ENCODE results near the gene JMJD8. TPM values are rescaled to one million over a fixed set of nuclear protein-coding genes. Genes with fewer than 3 reads are reported as not detected.

Gene JMJD8
- total and polyA plus RNA-seq, 9 donors = 10.2 to 73.9 (median 56.8) TPM

GRCh38 chr16:660132-660458 lies 24.0 kb downstream of the JMJD8 start:
- peak overlapping the region; percentile 66 to 74 for H3K27ac ChIP-seq
- H3K4me1 ChIP-seq (ENCODE audit: insufficient read depth) = peaks cover 5% of the 10 kb centered on the region
- TF ChIP-seq, protein P1, sequence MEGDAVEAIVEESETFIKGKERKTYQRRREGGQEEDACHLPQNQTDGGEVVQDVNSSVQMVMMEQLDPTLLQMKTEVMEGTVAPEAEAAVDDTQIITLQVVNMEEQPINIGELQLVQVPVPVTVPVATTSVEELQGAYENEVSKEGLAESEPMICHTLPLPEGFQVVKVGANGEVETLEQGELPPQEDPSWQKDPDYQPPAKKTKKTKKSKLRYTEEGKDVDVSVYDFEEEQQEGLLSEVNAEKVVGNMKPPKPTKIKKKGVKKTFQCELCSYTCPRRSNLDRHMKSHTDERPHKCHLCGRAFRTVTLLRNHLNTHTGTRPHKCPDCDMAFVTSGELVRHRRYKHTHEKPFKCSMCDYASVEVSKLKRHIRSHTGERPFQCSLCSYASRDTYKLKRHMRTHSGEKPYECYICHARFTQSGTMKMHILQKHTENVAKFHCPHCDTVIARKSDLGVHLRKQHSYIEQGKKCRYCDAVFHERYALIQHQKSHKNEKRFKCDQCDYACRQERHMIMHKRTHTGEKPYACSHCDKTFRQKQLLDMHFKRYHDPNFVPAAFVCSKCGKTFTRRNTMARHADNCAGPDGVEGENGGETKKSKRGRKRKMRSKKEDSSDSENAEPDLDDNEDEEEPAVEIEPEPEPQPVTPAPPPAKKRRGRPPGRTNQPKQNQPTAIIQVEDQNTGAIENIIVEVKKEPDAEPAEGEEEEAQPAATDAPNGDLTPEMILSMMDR (IDR thresholded peaks at IDR 0.05) = no peak
- no peak for TF ChIP-seq POLR2A (IDR thresholded peaks at IDR 0.05)
- no peak for TF ChIP-seq EP300 (IDR thresholded peaks at IDR 0.05)
- no peaks in the 10 kb centered on the region for H3K9me3 ChIP-seq
- H3K36me3 ChIP-seq = no peaks in the 10 kb centered on the region
- no peaks in the 10 kb centered on the region for H3K27me3 ChIP-seq
- WGBS, 3 donors = 53 to 62% (median 58%) methylated on average over 6 of the region's 6 CpGs
- intact Hi-C loops (cut with DNase I) = loop anchor here in 2 of 4 donors (5.0 to 10.0 kb wide), 3 partner anchors 78 to 275 kb away; partner anchors contain the start of gene PGAP6 (in 1 of the 2)
- H3K4me3 ChIP-seq = no peak overlapping the region
- peak in 1 of 5 donors; percentile 58 for DNase-seq

GRCh38 chr16:659618-660017 lies 24.5 kb downstream of the JMJD8 start:
- intact Hi-C loops (cut with DNase I) = loop anchor here in 3 of 4 donors (5.0 to 10.0 kb wide), 4 partner anchors 72 to 275 kb away; partner anchors contain the start of gene PGAP6 (in 2 of the 3)
- TF ChIP-seq, protein P1 (IDR thresholded peaks at IDR 0.05) = no peak
- no peak for TF ChIP-seq POLR2A (IDR thresholded peaks at IDR 0.05)
- Histone ChIP-seq H3K9me3 (no peaks in the 10 kb centered on the region), H3K4me1 (ENCODE audit: insufficient read depth) (peaks cover 5% of the 10 kb centered on the region), H3K27me3 (no peaks in the 10 kb centered on the region), H3K36me3 (no peaks in the 10 kb centered on the region), H3K4me3 (no peak overlapping the region), H3K27ac (no peak overlapping the region)
- WGBS, 3 donors = 78 to 85% (median 81%) methylated on average over 19 to 20 of the region's 20 CpGs
- no peak for DNase-seq

- peak in 1 of 5 donors; percentile 42 for DNase-seq
- Histone ChIP-seq H3K4me3 (no peak overlapping the region), H3K36me3 (no peaks in the 10 kb centered on the region), H3K4me1 (ENCODE audit: insufficient read depth) (peaks cover 5% of the 10 kb centered on the region), H3K27ac (no peak overlapping the region), H3K9me3 (no peaks in the 10 kb centered on the region), H3K27me3 (no peaks in the 10 kb centered on the region)
- WGBS, 3 donors = 86 to 89% (median 89%) methylated on average over 34 to 35 of the region's 35 CpGs
- no peak for TF ChIP-seq POLR2A (IDR thresholded peaks at IDR 0.05)
- TF ChIP-seq, protein P1 (IDR thresholded peaks at IDR 0.05) = no peak
- TF ChIP-seq EP300 (IDR thresholded peaks at IDR 0.05) = no peak
- intact Hi-C loops (cut with DNase I) = loop anchor here in 2 of 4 donors (5.0 to 10.0 kb wide), 2 partner anchors 72 to 274 kb away; partner anchors contain the start of gene PGAP6 (in 1 of the 2)
These were observed 25.2 kb downstream of the JMJD8 start for GRCh38 chr16:658679-659571.

DNA sequence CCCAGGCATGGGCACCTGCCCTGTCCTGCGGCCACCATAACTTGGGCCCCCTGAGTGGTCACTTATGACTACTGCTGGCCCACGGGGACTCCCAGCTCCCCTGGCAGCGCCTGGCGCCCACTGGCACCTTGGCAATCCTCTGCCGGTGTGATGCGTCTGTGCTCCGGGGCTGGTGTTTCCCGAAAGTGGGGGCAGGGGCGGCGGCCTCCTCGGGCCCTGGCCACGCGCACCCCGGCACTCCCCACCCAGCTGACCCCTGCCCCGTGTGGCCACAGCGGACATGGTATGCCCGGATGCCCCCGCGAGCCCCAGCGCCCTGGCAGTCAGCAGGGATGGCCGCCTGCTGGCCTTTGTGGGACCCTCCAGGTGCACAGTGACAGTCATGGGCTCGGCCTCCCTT lies 26.6 kb downstream of the JMJD8 start:
- TF ChIP-seq, protein P1 (IDR thresholded peaks at IDR 0.05) = no peak
- intact Hi-C loops (cut with DNase I) = loop anchor here in 2 of 4 donors (5.0 to 10.0 kb wide), 2 partner anchors 70 to 273 kb away; partner anchors contain the start of gene PGAP6 (in 1 of the 2)
- Histone ChIP-seq H3K36me3 (no peaks in the 10 kb centered on the region), H3K27ac (no peak overlapping the region), H3K9me3 (no peaks in the 10 kb centered on the region), H3K27me3 (no peaks in the 10 kb centered on the region), H3K4me3 (no peak overlapping the region), H3K4me1 (ENCODE audit: insufficient read depth) (peaks cover 5% of the 10 kb centered on the region)
- no peak for DNase-seq
- WGBS, 3 donors = 89 to 92% (median 91%) methylated on average over 22 of the region's 22 CpGs

Data from ovary (tissue), 9 donors.